ENCODE measurements around the gene BRSK2. TPM values are rescaled to one million over a fixed set of nuclear protein-coding genes. Genes with fewer than 3 reads are reported as not detected.

Gene BRSK2
- total RNA-seq, 1 donor from 2014 or later = 0.41 TPM

- no peak for DNase-seq
Observed at GRCh38 chr11:1469287-1469910, 79.7 kb downstream of the BRSK2 start.

DNA sequence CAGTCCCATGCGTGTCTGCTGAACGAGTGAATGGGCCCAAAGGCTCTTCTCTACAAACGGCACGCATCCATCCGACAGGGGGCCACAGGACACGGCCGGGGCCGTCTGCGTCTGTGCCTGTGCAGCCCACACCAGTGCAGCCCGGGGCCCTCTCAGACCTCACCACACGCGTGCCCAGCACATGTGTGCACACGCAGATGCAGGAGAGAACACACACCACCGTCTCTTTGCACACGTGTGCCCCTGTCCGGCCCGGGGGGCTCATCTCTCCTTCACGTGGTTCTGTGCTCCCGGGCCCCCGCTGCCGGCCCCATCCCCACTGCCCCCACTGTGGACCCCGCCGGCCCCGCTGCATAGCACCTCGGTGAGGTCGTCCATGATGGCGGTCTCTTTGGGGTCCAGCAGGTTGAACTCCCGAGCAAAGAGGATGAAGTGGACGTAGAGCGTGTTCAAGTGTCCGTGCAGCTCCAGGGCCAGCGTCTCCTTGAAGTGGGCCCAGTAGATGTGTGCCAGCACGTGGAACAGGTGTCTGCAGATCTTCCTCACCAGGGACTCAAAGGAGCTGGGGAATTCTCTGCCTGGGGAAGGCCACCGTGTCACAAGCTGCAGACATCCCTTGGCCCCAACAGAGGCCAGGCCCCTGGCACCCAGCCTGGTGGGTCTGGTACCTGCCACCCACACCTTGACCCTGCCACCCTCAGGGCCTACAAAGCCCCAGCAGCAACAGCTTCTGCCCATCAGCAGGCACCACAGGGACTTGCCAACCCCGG is 80.4 kb downstream of the BRSK2 start:
- no peak for DNase-seq

- DNase-seq = no peak
Observed at GRCh38 chr11:1470681-1471611, 81.2 kb downstream of the BRSK2 start.

DNA sequence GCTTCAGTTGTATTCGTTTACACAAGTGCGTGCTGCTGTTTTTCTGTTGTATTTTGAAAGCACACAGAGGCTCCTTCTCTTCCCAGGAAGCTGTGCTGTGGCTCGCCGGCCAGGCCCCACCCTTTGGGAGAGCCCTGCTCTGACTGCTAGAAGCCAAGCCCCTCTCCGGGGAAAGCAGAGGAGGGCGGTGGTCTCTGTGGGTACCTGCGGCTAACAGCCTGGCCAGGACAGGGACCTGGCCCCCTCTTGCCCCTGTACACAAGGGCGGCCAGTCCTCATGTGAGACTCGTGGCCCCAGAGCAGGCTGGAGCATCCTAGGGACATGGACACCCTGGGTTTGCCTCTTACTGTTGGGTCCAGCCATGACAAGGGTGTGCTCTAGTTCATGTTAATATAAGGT is 82.0 kb downstream of the BRSK2 start:
- DNase-seq = no peak

DNA sequence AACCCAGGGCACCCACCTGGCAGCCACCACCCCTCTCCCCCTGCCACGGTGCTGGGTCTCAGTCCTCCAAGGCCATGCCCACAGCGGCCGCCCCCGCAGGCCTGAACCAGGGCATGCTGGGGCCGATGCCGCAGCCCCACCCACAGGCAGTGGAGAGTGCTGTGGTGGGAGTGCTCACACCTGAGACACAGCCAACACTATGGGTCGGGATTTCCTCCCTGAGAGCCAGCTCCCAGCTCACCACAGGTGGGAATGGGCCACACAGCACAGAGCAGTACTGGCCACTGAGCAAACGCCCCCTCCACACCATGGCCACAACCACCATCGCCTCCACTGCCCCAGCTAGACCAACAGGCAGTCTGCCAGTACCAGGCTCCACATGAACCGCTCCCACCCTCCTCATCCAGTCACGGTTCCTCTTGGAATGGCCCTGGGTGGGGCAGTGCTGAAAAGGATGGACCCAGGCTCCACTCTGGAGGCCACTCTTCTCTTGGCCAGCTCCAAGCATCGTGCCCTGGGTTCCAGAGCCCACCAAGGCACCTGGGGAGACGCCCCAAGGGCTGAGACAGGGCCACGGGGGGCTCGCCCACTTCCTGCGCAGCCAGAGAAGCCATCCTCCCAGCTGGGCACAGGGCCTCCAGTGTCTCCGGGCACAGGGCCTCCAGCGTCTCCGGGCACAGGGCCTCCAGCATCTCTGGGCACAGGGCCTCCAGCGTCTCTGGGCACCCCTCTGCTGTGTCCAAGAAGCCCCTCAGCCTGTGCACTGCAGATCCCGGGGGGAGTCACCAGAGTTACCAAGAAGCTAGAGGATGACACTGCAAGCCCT is 82.7 kb downstream of the BRSK2 start:
- DNase-seq = no peak

DNA sequence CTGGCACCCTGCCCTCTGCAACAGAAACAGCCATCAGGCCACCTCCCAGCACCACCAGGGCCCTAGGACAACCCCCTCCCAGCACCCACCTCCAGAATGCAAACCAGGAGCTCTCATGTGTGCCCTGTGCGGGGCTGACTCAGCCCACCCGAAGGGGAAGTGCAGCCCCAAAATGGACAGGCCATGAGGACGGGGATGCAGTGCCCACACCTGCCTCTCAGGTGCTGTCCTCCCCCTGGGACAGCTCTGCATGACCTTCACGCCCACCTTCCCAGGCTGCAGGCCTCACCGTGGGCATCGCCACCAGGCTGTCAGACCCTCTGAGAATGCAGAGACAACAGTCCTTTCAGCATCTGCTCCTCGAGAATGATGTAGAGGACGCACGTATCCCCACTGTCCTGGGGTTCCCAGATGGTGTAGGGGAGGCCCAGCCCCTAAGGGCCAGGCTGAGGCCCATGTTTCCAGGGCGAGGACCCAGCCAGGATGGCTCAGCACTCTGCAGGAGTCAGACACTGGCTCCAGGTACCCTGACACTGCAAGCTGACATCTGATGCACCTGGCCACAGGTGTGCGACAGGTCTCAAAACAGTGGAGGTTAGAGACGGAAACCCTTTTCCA is 83.4 kb downstream of the BRSK2 start:
- no peak for DNase-seq

DNA sequence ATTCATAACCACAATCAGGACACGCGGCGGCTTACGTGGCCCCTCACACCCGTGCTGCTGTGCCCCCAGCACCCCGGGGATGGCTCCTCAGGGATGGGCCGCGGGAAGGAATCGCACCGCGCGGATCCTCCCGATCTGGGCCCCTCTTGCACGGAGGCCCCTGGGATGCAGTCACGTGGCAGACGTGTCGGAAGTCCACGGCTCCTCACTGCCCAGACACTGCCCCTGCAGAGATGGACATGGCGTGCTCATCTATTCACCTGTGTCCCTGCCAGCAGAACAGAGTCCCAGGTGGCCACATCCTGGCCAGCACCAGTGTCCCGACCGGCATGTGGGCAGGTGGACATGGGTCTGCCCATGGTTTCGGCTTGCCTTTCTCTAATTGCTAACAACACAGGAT is 84.1 kb downstream of the BRSK2 start:
- no peak for DNase-seq

DNA sequence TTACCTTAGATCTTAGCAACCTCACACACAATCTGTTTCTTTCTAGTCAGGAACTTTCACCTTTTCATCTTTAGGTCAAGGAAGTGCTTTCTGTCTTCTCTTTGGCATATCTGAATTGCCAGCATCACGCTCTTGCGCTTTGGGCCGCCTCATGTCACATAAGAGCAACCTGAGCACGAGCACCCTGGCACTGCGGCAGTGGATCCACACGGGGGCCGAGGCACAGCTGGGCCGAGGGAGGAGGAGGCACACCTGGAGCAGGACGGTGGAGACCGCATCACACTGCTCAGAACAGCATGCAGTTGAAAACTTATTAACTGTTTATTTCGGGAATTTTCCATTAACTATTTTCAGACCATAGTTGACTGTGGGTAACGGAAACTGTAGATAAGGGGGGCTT is 86.1 kb downstream of the BRSK2 start:
- no peak for DNase-seq

DNA sequence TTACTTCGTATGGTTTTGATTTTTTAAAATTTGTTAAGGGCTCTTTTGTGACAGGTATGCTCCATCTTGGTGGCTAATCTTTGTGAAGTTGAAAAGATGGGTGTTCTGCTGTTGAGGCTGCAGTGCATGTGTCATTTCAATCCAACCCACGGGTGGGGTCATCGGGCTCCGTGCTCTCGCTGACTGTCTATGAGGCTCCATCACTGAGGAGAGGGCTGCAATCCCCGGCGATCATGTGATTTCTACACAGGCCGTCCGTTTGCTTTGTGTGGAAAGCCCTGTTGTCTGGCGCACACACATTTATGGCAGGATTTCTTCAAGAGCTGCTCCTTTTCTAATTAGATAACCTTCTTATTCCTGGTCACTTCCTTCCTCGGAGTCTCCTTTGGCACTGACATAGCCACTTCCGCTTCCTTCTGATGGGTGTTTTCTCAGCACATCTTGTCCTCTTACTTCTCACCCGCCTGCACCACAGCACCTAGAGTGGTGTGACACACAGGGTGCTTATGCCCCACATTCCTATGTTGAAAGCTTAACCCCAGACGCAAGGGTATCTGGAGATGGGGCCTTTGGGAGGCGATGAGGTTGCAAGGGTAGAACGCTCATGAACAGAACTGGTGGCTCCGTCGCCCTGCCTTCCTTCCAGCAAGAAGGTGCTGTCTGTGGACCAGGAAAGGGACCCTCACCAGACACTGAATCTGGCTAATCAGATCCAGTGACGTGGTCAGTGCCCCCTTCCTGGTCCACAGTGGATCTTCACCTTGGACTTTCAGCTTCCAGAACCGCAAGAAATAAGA is 87.4 kb downstream of the BRSK2 start:
- no peak for DNase-seq

- no peak for DNase-seq
Observed at GRCh38 chr11:1478011-1478410, 88.3 kb downstream of the BRSK2 start.

DNA sequence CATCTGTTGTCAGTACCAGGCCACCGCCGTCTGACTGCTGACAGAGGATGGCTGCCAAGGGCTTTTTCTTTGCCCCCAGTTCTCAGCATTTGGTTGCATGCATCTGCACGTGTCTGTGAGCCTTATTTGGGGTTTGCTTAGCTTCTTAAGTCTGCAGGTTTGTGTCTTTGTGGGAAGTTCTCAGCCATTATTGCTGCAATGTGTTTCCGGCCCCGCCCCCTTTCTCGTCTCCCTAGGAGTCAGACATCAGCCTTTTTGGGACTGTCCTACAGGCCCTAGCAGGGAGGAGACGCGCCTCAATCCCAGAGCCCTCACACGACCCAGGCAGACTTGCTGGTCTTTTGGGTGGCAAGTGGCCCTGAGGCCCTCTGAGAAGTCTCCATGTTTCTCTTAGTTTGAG is 88.8 kb downstream of the BRSK2 start:
- no peak for DNase-seq

- DNase-seq = no peak
Observed at GRCh38 chr11:1479006-1479677, 89.4 kb downstream of the BRSK2 start.

- DNase-seq = no peak
Observed at GRCh38 chr11:1479678-1480118, 90.0 kb downstream of the BRSK2 start.

DNA sequence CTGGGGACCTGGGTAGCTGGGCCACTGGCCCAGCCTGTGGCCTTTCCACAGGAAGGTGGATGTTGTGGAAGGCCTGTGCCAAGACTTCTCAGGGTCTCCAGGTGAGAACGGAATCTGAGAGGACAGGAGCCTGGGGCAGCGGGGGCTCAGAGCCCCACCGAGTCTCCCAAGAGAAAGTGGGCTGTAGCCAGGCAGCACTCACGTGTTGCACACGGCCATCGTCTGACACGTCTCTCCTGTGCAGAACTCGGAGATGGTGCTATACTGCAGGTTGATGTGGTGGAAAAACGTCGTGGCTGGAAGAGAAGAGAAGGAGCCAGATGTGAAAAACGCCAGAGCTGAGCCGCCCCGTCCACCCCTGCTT is 90.4 kb downstream of the BRSK2 start:
- DNase-seq = no peak

GRCh38 chr11:1480555-1481482 is 91.1 kb downstream of the BRSK2 start:
- no peak for DNase-seq

DNA sequence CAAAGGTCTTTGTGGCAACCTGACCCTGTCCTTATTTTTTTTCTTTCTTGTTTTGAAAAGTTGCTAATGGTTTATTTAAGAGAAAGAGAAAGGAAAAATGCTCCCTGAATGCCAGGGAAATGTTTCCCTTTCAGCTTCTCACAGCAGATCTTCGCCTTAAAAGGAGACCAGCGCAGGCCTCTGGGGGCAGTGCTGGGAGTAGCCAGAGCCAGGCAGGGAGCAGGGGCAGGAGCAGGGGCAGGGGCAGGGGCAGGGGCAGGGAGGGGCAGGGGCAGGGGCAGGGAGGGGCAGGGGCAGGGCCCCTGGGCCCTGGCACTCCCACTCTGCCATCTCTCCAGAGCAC is 91.7 kb downstream of the BRSK2 start:
- no peak for DNase-seq

- no peak for DNase-seq
Observed at GRCh38 chr11:1481861-1482441, 92.2 kb downstream of the BRSK2 start.

DNA sequence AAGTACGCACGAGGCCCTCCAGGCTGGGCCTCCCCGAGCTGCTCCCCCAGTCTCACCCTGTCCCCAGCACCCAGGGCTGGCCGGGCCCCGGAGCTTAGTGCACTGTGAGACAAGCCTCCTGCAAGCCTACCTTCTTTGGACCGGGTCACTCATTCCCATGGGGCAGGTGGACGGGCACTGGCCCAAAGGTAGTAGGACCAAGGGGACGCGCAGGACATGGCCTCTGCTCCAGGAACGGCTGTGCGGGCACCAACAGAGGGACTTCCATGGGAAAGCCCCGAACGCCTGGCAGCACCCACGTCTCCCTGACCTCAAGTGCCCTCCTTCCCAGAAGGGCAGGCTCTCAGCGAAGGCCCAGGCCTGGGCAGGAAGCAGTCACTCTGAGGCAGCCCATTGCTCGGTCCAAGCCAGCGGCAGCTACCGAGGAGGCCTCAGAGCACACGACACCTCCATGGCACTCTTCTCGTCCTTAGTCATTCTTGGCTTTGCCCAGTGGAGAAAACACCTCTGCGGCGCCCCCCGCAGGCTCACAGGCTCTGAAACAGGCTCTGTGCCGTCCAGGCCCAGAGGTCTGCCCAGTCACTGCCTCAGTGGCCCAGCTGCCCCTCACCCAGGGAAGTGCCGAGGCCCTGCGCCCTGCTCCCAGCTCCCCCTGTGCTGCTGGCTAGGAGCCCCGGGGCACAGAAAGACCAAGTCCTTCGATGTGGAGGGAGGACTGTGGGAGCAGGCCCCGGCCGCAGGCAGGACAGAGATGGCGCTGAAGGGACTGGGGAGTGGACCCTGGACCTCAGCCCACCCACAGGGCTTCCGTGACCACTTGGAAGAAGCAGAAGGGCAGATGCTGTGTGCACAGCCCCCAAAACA is 93.1 kb downstream of the BRSK2 start:
- no peak for DNase-seq
